ENCODE results near the gene GLT8D2.

DNA sequence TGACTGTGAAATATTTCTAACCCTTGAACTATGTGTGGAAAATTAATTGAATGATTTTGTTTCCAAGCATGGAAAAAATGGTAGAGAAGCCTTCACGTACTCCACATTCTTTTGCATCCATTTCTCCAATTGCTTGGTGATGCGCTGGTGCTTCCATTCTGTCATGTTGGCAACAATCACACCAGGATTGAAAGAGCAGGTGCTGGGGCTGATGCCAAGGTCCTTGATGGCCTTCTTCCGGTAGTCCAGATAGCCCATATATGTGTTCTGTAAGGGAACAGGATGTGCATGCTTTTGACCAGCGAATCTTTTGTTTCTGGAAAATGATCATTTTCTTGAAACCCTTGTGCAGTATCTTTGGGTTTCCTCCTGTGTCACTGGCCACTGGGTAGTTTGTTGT lies 55.8 kb downstream of the GLT8D2 start:
- no peak for TF ChIP-seq ZNF768 (CRISPR knock-in tag; IDR thresholded peaks at IDR 0.05)
- TF ChIP-seq EHMT2 (IDR thresholded peaks at IDR 0.05; ENCODE audit: borderline replicate concordance, low read depth, low read length) = no peak
- no peak for TF ChIP-seq ONECUT2 (CRISPR knock-in tag; IDR thresholded peaks at IDR 0.05)
- TF ChIP-seq, protein P1, sequence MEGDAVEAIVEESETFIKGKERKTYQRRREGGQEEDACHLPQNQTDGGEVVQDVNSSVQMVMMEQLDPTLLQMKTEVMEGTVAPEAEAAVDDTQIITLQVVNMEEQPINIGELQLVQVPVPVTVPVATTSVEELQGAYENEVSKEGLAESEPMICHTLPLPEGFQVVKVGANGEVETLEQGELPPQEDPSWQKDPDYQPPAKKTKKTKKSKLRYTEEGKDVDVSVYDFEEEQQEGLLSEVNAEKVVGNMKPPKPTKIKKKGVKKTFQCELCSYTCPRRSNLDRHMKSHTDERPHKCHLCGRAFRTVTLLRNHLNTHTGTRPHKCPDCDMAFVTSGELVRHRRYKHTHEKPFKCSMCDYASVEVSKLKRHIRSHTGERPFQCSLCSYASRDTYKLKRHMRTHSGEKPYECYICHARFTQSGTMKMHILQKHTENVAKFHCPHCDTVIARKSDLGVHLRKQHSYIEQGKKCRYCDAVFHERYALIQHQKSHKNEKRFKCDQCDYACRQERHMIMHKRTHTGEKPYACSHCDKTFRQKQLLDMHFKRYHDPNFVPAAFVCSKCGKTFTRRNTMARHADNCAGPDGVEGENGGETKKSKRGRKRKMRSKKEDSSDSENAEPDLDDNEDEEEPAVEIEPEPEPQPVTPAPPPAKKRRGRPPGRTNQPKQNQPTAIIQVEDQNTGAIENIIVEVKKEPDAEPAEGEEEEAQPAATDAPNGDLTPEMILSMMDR (CRISPR knock-in tag; IDR thresholded peaks at IDR 0.05) = no peak
- TF ChIP-seq U2AF1 (optimal IDR thresholded peaks at IDR 0.05; ENCODE audit: low read depth, low read length) = no peak
